GM18526 (cell line): Measurements from ENCODE around the gene PPFIA3.

Source experiments
- POLR2A ChIP-seq: IDR thresholded peaks from 3 replicates; pipeline ENCODE4 v1.6.1; 2011; ENCODE audit not compliant: insufficient read length; ENCODE audit errors: extremely low read depth

PPFIA3 gene

DNA sequence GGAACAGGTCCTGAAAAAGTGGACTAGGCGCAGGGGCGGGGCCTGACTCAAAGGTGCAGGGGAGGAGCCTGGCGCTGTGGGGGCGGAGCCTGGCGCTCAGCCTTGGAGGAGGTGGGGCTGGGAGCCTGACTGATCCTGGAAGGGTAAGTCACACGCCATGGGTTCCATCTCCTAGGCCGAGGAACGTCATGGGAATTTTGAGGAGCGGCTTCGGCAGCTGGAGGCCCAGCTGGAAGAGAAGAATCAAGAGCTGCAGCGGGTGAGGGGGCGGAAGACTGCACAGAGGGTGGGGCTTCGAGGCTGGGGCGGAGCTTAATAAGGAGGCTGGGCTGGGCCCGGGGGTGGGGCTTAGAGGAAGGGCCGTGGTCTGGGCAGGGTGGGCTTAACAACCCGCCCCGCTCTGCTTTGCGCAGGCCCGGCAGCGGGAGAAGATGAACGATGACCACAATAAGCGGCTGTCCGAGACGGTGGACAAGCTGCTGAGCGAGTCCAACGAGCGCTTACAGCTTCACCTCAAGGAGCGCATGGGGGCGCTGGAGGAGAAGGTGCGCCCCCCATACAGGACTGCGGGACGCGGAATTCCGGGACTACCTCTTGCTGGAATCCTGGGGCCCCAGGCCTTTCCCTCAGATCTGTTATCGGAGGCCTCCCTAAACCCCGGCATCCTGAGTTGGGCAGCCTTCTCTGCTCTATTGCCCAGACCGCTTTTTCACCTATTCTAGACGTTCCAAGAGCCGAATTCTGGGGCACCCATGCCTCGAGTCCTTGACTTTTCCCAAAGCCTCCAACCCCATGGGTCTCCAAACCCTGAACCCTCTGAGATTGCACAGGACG lies 14.5 kb downstream of the PPFIA3 start:
- TF ChIP-seq POLR2A: no peak

DNA sequence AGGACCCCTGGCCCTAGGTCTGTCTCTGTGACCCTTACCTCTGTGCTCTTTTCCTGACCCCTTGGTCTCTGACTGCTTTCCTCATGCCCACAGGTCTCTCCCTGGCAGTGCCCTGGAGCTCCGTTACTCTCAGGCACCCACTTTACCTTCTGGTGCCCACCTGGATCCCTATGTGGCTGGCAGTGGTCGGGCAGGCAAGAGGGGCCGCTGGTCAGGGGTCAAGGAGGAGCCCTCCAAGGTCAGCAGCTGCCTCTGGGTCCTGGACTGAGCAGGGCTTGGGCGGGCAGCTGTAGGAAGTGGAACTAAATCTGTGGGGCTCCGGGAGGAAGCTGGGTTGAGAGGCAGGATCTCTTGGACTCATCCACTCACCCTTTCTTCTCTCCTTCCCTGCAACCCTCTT lies 16.3 kb downstream of the PPFIA3 start:
- no peak for TF ChIP-seq POLR2A

DNA sequence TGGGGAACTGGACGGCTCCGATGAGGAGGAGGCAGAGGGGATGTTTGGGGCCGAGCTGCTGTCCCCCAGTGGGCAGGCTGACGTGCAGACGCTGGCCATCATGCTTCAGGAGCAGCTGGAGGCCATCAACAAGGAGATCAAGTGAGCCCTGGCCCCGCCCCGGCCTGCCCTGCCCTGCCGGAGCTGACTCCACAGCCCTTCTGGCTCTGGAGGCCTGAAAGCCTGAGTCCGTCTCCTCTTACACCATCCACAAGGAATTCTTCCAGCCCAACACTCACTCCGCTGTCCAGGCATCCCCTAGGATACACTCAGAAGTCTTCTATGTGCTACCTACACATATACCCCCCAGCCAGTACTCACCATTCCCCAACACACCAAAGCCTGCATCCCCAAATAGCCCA lies 17.4 kb downstream of the PPFIA3 start:
- TF ChIP-seq POLR2A: no peak

DNA sequence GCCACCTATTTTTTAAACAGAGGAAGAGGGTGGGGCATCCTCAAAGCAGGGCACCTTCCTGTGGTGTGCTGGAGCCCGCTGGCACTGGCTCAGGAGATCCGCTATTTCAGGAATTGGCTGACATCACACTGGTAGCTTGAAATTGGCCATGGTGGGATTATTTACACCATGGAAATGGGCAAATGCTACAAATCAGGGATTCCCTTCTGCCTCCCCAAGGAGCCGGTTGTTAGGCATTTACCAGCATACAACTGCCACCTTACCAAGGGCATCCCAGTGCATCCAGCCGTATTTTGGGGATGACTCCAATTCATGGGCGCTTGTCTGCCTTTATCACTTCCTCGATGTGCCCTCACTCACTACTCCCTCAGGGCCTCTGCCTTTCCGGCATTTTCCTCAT lies 21.6 kb downstream of the PPFIA3 start:
- TF ChIP-seq POLR2A: no peak

DNA sequence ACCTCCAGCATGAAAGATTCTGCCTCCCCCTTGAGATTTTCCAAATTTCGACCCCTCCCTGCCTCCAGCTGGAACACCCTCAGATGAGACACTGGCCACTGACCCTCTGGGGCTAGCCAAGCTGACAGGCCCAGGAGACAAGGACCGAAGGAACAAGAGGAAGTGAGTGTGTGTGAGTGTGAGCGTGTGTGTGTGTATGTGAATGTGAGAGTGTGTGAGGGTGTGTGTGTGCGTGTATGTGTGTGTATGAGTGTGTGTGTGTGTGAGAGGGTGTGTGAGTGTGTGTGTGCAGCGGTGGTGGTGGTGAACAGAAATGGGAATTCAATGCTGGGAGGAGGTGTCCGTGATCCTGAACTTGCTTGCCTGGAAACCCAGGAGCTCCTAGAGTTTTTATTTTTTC lies 22.0 kb downstream of the PPFIA3 start:
- no peak for TF ChIP-seq POLR2A

DNA sequence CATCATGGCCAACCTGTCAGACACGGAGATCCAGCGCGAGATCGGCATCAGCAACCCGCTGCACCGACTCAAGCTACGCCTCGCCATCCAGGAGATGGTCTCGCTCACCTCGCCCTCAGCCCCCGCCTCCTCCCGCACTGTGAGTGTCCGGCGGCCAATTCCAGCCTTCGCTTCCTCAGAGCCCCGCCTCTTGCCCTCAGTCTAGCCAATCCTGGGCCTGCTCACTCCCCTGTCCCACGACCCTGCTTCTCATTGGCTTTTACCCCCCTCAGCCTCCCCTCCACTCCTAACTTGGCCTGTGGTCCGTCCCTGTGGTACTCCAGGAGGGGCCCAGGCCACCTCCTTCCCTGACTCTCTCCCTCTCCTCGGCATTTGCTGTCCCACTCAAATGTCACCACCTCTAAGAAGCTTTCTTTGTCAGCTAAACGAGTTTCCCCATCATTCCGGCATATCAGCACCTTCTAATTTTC lies 23.6 kb downstream of the PPFIA3 start:
- no peak for TF ChIP-seq POLR2A

DNA sequence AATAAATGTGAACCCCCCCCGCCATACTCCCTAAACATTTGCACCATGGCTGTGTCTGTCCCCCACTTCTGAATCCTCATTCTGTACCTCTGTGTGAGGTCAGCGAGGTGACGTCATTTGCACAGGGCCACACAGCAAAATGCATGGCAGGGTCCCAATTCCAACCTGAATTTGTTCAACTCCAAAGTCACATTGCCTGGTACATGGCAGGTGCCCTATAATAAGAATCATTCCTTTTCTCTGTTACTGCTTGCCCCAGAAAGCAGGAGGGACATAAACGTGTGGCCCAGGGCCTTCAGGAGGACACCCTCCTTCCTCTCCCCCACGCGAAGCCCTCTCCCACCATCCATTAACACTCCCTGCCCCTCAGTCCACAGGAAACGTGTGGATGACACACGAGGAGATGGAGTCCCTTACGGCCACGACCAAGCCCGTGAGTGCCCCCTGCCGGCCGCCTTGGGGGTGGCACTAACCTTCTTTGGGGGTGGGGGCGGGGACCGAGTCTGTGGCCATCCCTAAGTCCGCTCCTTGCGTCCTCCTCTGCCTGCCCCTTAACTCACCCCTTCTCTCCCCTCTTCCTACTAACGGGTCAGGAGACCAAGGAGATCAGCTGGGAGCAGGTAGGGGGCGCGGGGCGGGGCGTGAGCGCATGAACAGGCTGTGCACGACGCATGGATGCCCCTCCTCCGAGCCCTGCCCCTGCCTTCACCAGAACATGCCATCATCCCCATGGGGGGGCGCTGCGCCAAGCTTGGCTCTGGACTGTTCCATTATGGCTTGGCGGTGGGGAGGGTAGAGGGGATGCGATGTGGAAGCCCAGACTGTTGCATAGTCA lies 26.4 kb downstream of the PPFIA3 start:
- TF ChIP-seq POLR2A: no peak

DNA sequence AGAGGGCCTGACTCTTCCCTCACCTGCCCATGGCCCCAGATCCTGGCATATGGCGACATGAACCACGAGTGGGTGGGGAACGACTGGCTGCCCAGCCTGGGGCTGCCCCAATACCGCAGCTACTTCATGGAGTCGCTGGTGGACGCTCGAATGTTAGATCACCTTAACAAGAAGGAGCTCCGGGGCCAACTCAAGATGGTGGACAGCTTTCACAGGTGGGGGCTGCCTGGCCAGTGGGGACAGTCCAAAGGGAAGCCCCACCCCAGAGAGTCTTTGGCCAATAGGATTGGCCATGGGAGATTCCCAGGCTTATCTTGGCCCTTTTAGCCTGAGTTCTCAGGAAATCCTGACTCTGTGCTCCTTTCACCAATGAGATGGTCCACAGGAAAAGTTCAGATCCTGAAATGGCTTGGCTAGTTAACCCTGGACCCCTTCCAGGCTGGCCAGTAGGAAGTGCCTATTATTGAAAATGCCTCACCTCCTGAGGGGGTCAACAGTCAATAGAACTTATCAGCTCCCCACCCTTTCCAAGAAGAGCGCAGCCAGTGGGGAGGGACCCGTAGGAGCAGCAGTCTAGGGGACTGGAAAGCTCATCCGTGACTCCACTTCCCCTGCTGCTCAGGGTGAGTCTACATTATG lies 28.8 kb downstream of the PPFIA3 start:
- TF ChIP-seq POLR2A: no peak

DNA sequence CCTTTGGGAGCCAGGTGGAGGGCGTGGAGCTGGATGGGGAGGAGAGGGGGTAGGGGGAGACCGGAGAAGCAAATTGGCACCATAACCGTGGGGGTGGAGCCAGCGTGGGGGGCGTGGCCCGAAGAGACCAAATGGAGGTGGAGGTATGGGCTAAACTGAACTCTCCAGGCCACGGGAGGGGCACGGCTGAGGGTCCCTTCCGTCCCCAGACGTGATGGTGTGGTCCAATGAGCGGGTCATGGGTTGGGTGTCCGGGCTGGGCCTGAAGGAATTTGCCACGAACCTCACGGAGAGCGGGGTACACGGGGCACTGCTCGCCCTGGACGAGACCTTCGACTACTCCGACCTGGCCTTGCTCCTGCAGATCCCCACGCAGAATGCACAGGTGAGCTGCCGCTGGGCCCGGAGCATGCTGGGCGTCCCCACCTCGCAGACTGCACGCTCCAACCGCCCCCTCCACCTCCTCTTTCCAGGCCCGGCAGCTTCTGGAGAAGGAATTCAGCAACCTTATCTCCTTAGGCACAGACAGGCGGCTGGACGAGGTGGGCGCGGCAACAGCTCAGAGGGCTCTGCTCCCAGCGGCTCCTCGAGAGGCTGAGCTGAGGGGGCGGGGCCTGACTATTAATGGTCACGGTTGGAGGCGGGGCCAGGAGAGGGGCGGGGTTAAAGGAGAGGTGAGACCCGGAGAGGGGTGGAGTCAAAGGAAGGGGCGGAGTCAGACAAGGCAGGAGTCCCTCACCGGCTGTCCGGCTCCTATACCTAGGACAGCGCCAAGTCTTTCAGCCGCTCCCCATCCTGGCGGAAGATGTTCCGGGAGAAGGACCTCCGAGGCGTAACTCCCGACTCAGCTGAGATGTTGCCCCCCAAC lies 29.7 kb downstream of the PPFIA3 start:
- no peak for TF ChIP-seq POLR2A

DNA sequence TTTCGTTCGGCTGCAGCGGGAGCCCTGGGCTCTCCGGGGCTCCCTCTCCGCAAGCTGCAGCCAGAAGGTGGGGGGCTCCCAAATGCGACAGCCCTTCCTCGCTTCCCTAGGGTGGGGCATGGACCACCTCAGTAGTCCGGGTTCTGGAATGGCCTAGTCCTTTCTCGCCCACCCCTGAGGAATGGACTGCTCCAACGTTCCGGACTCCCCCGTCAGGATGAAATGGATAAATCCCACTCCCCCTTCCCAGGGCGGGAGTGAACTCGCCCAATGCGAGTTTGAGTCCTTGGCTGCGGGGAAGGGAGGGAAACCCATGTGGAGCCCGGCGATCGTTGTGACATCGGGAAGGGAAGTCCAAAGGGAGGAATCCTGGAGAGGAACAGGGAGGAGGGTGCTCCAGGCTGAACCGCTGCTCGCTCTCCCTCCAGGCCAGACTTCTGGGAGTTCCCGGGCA lies 30.3 kb downstream of the PPFIA3 start:
- TF ChIP-seq POLR2A: no peak

DNA sequence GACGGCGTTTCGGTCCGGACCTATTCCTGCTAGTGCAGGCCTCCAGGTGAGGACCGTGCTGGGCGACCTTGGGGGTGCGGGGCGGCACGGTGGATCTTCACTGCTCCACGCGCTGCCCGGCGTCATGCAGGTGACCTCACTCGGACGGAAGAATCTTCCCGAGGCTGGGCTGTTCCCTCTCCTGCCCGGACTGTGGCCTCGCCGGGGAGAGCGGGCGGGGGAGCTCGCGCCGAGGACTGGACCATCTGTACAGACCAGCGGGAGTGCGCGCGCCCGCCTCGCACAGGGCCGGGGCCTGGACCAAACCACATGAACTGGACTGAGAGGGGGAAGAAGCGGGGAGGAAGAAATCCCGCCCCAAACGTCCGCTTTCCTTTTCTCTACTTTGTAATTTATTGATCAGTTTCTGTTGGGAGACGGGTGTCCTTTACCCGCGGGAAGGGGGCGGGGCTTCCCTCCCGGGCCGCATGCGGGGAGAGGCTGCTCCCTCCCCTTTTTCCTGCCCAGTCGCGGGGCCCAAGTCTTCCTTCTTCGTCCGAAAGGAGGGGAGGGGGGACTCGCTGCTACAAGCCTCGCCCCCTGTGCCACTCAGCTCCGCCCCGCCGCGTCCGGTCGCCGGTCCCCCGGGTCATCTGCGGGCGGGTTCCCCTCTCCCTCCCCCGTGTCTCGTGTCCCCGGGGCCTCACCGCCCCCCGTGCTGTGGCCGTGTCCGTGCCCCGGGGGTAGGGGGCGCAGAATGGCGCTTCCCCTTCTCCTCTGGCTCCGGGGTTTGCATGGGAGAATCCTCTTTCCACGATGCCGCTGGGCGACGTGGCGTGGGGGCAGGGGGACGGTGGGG lies 31.0 kb downstream of the PPFIA3 start:
- TF ChIP-seq POLR2A: no peak

DNA sequence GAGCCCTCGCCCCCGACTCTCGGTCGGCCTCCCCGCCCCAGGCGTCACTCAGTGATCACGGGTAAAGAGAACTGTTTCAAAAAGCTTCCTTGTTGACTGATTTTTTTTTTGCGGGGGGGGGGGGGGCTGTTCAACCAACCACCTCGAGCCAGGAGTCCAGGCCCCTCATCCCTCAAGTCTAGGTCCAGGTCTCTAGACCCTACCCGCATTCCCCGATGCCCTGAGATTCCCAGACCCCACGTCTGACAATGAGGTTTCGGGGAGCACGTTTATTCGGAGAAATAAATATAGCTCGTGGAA lies 31.6 kb downstream of the PPFIA3 start:
- TF ChIP-seq POLR2A: no peak

DNA sequence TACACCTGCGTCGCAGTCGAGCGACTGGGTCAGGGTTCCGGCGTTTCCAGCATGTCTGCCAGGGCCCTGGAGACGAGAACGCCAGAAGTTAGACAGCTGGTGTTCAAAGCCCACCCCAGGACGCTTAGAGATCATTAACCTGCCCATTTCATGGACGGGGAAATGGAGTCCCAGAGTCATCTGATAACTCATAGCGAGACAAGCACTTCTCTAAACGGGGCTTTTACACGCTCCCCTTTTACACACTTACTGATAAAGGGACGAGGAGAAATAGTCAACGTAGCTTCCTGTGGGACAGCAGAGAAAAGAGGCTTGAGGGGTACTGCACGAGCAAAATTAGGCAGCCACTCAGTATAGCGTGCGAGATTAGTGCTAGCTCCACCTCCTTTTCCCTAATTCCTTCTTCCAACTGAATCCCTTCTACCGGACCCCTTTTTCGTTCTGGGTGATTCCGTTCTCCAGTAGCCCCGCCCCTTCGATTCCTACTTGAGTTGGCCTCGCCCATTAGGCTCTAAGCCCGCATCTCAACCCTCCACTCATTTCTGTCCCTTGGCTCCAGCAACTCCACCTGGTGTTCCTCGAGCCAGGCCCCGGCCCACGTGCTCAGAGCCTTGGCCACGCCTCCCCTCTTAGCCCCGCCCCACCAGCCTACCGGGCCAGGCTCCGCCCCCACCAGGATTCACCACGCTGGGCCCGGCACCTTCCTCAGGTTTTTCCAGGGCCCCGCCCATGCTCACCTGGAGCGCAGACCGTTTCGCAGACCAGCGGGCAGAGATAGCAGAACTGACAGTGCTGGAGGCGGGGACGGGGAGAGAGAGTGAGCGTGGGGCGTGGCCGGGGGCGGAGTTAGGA lies 32.1 kb downstream of the PPFIA3 start:
- no peak for TF ChIP-seq POLR2A
